GM21390 (cell line): ENCODE results near the gene BNIP2.
"Not testable (repeated sequence)": the region's sequence is repeated elsewhere in the genome, so short reads cannot be mapped to it uniquely, and the experiment has no call there.

ENCODE experiments used
- ATAC-seq: cut with Tn5 transposase; IDR thresholded peaks from one replicate; pipeline ENCODE4 v1.9.1; 2021; ENCODE audit not compliant: unreplicated experiment

BNIP2 gene

GRCh38 chr15:59642351-59642750 lies 46.8 kb downstream of the BNIP2 start:
- ATAC-seq, result no peak

GRCh38 chr15:59637507-59637906 lies 51.6 kb downstream of the BNIP2 start:
- ATAC-seq, result not testable (repeated sequence)

GRCh38 chr15:59636184-59636583 lies 52.9 kb downstream of the BNIP2 start:
- ATAC-seq, result no peak

GRCh38 chr15:59632714-59633113 lies 56.4 kb downstream of the BNIP2 start:
- no peak for ATAC-seq

- no peak for ATAC-seq
These were observed 66.8 kb downstream of the BNIP2 start for GRCh38 chr15:59622289-59622688.

- no peak for ATAC-seq
These were observed 70.7 kb downstream of the BNIP2 start for GRCh38 chr15:59618406-59618805.

GRCh38 chr15:59616379-59616778 lies 72.7 kb downstream of the BNIP2 start:
- no peak for ATAC-seq

- no peak for ATAC-seq
These were observed 73.5 kb downstream of the BNIP2 start for GRCh38 chr15:59615661-59616060.

- no peak for ATAC-seq
These were observed 75.0 kb downstream of the BNIP2 start for GRCh38 chr15:59614153-59614552.

GRCh38 chr15:59611276-59612260 lies 77.6 kb downstream of the BNIP2 start, which contains the start of gene GCNT3:
Gene GCNT3 (plus strand): TSS chr15:59611783. CDS start chr15:59618239, 6,456 bp downstream.
- no peak for ATAC-seq

GRCh38 chr15:59609730-59610712 lies 79.1 kb downstream of the BNIP2 start:
- ATAC-seq, result no peak
